Astrocyte (in vitro differentiated cells and primary cell): ENCODE data around the gene KLHL14.

Source experiments
- CTCF ChIP-seq: IDR thresholded peaks from 2 replicates; pipeline ENCODE4 v1.5.1; 2011; ENCODE audit warnings: low read depth, mild to moderate bottlenecking, inconsistent platforms, low read length, moderate library complexity; ENCODE audit not compliant: insufficient read depth
- EZH2 ChIP-seq: IDR thresholded peaks from 2 replicates; pipeline ENCODE4 v1.6.1; 2012; ENCODE audit warnings: mild to moderate bottlenecking, low read length, inconsistent platforms; ENCODE audit not compliant: insufficient read depth

- no peak for TF ChIP-seq CTCF
- TF ChIP-seq EZH2: no peak
Measured at GRCh38 chr18:32801228-32801627, 28.4 kb upstream of the KLHL14 start.
